Measurements from ENCODE around the gene ERCC5.

Gene ERCC5

DNA sequence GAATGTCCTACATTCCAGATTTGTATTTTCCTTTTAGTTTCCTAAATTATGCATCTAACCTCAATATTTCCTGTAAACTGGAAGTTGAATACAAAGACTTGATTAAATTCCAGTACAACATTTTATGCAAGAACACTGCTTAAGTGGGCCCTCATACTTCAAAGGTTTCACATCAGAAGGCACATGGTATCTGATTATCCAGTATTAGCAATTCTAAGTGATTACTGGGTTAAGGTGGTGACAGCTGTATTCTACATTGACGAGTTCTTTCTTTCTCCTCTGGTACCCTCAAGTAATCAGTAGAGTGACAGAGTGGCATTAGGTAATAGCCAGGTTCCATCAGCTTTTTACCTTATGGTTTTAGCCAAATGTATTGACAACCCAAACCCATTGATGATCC, 28.6 kb upstream of the ERCC5 start:
- no peak overlapping the region for H3K14ac ChIP-seq (ENCODE audit: low read length in 2 of 2)
- H3K36me3 ChIP-seq (ENCODE audit: control insufficient read depth in 1 of 2, insufficient read depth in 2 of 2, low read depth in 1 of 2, low read length in 2 of 2): peaks cover 3 to 58% of the 10 kb centered on the region in 2 experiments
- peak overlapping the region; percentile 62 for H2BK5ac ChIP-seq (ENCODE audit: low read depth, low read length, poor library complexity, severe bottlenecking)
- no peak overlapping the region for H2BK120ac ChIP-seq (ENCODE audit: low read depth, low read length)
- H3K79me1 ChIP-seq (replicated peaks; ENCODE audit: low read length, poor library complexity, severe bottlenecking): peaks cover 6% of the 10 kb centered on the region
- H3K27me3 ChIP-seq (ENCODE audit: control insufficient read depth in 1 of 2, insufficient read depth in 1 of 2, low read length in 2 of 2): no peaks in the 10 kb centered on the region
- 100% methylated on average over 1 of the region's 1 CpG for WGBS
- peaks cover 11% of the 10 kb centered on the region for H3K4me1 ChIP-seq (ENCODE audit: control insufficient read depth, insufficient read depth, low read depth, low read length)
- H2BK12ac ChIP-seq (ENCODE audit: low read length in 2 of 2): no peak overlapping the region
- no peak overlapping the region for H3K4me3 ChIP-seq (ENCODE audit: insufficient read depth in 1 of 2, low read depth in 1 of 2, low read length in 2 of 2)
- no peak overlapping the region for H4K91ac ChIP-seq (ENCODE audit: low read length)
- no peak overlapping the region for H3K9ac ChIP-seq (ENCODE audit: low read length)
- DNase-seq: no peak
- H3K9me3 ChIP-seq (ENCODE audit: control insufficient read depth, low read length): no peaks in the 10 kb centered on the region
- no peak overlapping the region for H2BK15ac ChIP-seq (ENCODE audit: low read depth, poor library complexity, severe bottlenecking)
- H2AK5ac ChIP-seq (ENCODE audit: low read length, severe bottlenecking): peak overlapping the region; percentile 83
- no peak overlapping the region for H3K4ac ChIP-seq (ENCODE audit: low read depth in 1 of 2, low read length in 2 of 2)
- peak overlapping the region; percentile 100 for H3K27ac ChIP-seq (ENCODE audit: low read length, poor library complexity, severe bottlenecking)
- H4K8ac ChIP-seq (ENCODE audit: low read length): no peak overlapping the region
- H2AFZ ChIP-seq (ENCODE audit: low read depth, low read length): no peak overlapping the region
- no peak overlapping the region for H3K4me2 ChIP-seq (ENCODE audit: low read length, poor library complexity, severe bottlenecking)
- no peak overlapping the region for H3K23ac ChIP-seq (ENCODE audit: low read length in 2 of 2)
- H3K18ac ChIP-seq (ENCODE audit: low read depth in 1 of 2, low read length in 2 of 2): no peak overlapping the region

DNA sequence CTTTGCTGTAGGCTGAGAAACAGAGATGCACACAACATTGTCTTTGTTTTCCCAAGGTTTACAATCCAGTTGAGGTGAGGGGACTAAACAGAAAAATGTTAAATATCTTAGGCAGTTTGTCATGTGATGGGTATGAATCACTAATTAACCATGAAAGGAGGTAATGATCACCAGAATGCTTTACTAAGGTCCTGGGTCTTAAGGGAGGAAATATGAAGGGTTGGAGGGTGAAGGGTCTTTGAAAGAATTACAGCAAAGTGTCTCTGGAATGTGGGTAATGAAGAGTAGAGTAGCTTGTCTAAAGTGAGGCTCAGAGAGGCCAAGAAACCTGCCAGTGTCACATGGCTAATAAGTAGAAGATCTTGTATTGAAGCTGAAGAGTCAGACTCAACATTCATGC, 27.9 kb upstream of the ERCC5 start:
- no peak overlapping the region for H3K9ac ChIP-seq (ENCODE audit: low read length)
- no peaks in the 10 kb centered on the region for H3K27me3 ChIP-seq (ENCODE audit: control insufficient read depth in 1 of 2, insufficient read depth in 1 of 2, low read length in 2 of 2)
- H3K27ac ChIP-seq (ENCODE audit: low read length, poor library complexity, severe bottlenecking): peak overlapping the region; percentile 100

DNA sequence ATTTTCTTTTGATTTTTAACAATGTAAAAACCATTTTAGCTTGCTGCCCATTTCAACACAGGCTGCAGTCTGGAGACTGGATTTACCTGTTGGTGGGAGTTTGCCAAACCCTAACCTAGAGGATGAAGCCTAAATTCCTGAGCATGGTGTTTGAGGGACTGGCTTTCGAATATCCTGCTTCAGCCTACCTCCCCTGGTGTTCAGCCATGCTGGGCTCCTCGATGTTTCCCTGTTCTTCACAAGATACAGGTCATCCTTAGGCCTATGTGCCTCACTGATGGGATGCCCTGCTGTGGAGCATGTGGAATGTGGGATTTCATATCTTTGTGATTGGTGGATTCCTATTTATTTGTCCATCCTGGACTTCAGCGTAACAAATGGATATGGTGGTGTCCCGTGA, 20.4 kb upstream of the ERCC5 start:
- H3K27ac ChIP-seq (ENCODE audit: low read length, poor library complexity, severe bottlenecking): peak overlapping the region; percentile 97
- peaks cover 4% of the 10 kb centered on the region for H3K4me1 ChIP-seq (ENCODE audit: control insufficient read depth, insufficient read depth, low read depth, low read length)
- H4K91ac ChIP-seq (ENCODE audit: low read length): peak overlapping the region; percentile 78
- H3K4me2 ChIP-seq (ENCODE audit: low read length, poor library complexity, severe bottlenecking): no peak overlapping the region
- H2BK15ac ChIP-seq (ENCODE audit: low read depth, poor library complexity, severe bottlenecking): no peak overlapping the region
- no peak overlapping the region for H2BK120ac ChIP-seq (ENCODE audit: low read depth, low read length)
- H3K18ac ChIP-seq (ENCODE audit: low read depth in 1 of 2, low read length in 2 of 2): peak overlapping the region; percentile 14 to 82
- H3K9me3 ChIP-seq (ENCODE audit: control insufficient read depth, low read length): no peaks in the 10 kb centered on the region
- no peak for DNase-seq
- peak overlapping the region; percentile 35 for H3K9ac ChIP-seq (ENCODE audit: low read length)
- H2BK12ac ChIP-seq (ENCODE audit: low read length in 2 of 2): peak overlapping the region in 1 of 2 experiments; percentile 84
- peak overlapping the region; percentile 92 for H2BK5ac ChIP-seq (ENCODE audit: low read depth, low read length, poor library complexity, severe bottlenecking)
- peak overlapping the region; percentile 98 for H2AK5ac ChIP-seq (ENCODE audit: low read length, severe bottlenecking)
- peaks cover 26% of the 10 kb centered on the region for H3K79me1 ChIP-seq (replicated peaks; ENCODE audit: low read length, poor library complexity, severe bottlenecking)
- no peak overlapping the region for H3K23ac ChIP-seq (ENCODE audit: low read length in 2 of 2)
- H3K27me3 ChIP-seq (ENCODE audit: control insufficient read depth in 1 of 2, insufficient read depth in 1 of 2, low read length in 2 of 2): no peaks in the 10 kb centered on the region
- WGBS: 98% methylated on average over 4 of the region's 4 CpGs
- H2AFZ ChIP-seq (ENCODE audit: low read depth, low read length): no peak overlapping the region
- peak overlapping the region in 1 of 2 experiments; percentile 54 for H3K4ac ChIP-seq (ENCODE audit: low read depth in 1 of 2, low read length in 2 of 2)
- peaks cover 15 to 62% of the 10 kb centered on the region in 2 experiments for H3K36me3 ChIP-seq (ENCODE audit: control insufficient read depth in 1 of 2, insufficient read depth in 2 of 2, low read depth in 1 of 2, low read length in 2 of 2)
- peak overlapping the region; percentile 65 for H4K8ac ChIP-seq (ENCODE audit: low read length)
- peak overlapping the region in 1 of 2 experiments; percentile 74 for H3K4me3 ChIP-seq (ENCODE audit: insufficient read depth in 1 of 2, low read depth in 1 of 2, low read length in 2 of 2)
- H3K14ac ChIP-seq (ENCODE audit: low read length in 2 of 2): no peak overlapping the region

More for the DNA sequence above, 27.9 kb upstream of the ERCC5 start:
- Histone ChIP-seq H3K23ac (ENCODE audit: low read length in 2 of 2) (no peak overlapping the region), H4K91ac (ENCODE audit: low read length) (no peak overlapping the region), H2BK5ac (ENCODE audit: low read depth, low read length, poor library complexity, severe bottlenecking) (no peak overlapping the region), H3K36me3 (ENCODE audit: control insufficient read depth in 1 of 2, insufficient read depth in 2 of 2, low read depth in 1 of 2, low read length in 2 of 2) (peaks cover 6 to 65% of the 10 kb centered on the region in 2 experiments), H3K79me1 (replicated peaks; ENCODE audit: low read length, poor library complexity, severe bottlenecking) (peaks cover 10% of the 10 kb centered on the region), H2AFZ (ENCODE audit: low read depth, low read length) (no peak overlapping the region), H3K14ac (ENCODE audit: low read length in 2 of 2) (no peak overlapping the region), H3K4me1 (ENCODE audit: control insufficient read depth, insufficient read depth, low read depth, low read length) (peaks cover 11% of the 10 kb centered on the region), H3K4me2 (ENCODE audit: low read length, poor library complexity, severe bottlenecking) (no peak overlapping the region), H2BK12ac (ENCODE audit: low read length in 2 of 2) (no peak overlapping the region), H3K18ac (ENCODE audit: low read depth in 1 of 2, low read length in 2 of 2) (no peak overlapping the region), H3K4ac (ENCODE audit: low read depth in 1 of 2, low read length in 2 of 2) (no peak overlapping the region), H4K8ac (ENCODE audit: low read length) (no peak overlapping the region), H3K9me3 (ENCODE audit: control insufficient read depth, low read length) (no peaks in the 10 kb centered on the region), H2BK15ac (ENCODE audit: low read depth, poor library complexity, severe bottlenecking) (no peak overlapping the region), H2AK5ac (ENCODE audit: low read length, severe bottlenecking) (no peak overlapping the region), H2BK120ac (ENCODE audit: low read depth, low read length) (no peak overlapping the region), H3K4me3 (ENCODE audit: insufficient read depth in 1 of 2, low read depth in 1 of 2, low read length in 2 of 2) (no peak overlapping the region)
- DNase-seq: no peak

DNA sequence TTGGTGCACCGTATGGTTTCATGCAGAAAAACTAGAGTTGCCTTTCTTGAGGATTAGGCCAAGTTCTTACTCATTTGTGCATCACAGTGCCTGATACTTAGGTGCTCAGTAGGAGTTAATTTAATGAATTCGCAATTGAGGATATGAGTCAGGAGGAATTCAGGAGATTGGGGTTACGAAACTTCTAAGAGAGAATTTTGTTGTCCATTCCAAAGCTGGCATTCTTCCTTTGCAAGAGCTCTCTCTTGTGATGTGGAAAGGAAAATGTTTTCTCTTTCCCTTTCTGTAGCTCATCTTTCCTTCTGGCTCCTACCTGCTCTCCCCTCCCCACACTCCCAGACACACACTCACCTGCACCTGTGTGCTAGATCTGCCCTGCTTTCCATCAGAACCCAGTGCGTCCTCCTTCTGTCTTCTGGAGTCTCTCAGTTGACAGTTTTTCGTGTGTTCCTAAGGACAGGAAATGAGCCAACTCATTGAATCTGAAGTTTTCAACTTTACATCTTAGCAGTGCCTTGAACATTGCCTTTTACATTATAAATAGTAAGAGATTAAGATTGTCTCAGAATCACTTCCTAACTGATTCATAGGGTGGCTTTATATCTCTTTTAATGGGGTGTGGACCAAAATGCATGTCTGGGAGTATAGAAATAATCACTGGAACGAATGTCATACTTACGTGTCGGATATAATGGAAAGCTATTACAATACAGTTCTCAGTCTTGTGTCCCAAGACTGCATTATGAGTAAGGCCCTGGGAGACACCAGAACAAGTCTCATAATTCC, 19.7 kb upstream of the ERCC5 start:
- H3K9ac ChIP-seq (ENCODE audit: low read length): peak overlapping the region; percentile 87

More for the DNA sequence above, 19.7 kb upstream of the ERCC5 start:
- peaks cover 6% of the 10 kb centered on the region for H3K4me1 ChIP-seq (ENCODE audit: control insufficient read depth, insufficient read depth, low read depth, low read length)
- H2BK120ac ChIP-seq (ENCODE audit: low read depth, low read length): no peak overlapping the region
- peak overlapping the region; percentile 97 for H3K27ac ChIP-seq (ENCODE audit: low read length, poor library complexity, severe bottlenecking)
- H4K8ac ChIP-seq (ENCODE audit: low read length): no peak overlapping the region
- H3K14ac ChIP-seq (ENCODE audit: low read length in 2 of 2): no peak overlapping the region
- no peak overlapping the region for H2BK15ac ChIP-seq (ENCODE audit: low read depth, poor library complexity, severe bottlenecking)
- peak overlapping the region; percentile 98 for H2AK5ac ChIP-seq (ENCODE audit: low read length, severe bottlenecking)
- H3K18ac ChIP-seq (ENCODE audit: low read depth in 1 of 2, low read length in 2 of 2): peak overlapping the region in 1 of 2 experiments; percentile 26
- no peak overlapping the region for H4K91ac ChIP-seq (ENCODE audit: low read length)
- H3K36me3 ChIP-seq (ENCODE audit: control insufficient read depth in 1 of 2, insufficient read depth in 2 of 2, low read depth in 1 of 2, low read length in 2 of 2): peaks cover 15 to 57% of the 10 kb centered on the region in 2 experiments
- WGBS: 17% methylated on average over 7 of the region's 8 CpGs
- no peak overlapping the region for H3K4me2 ChIP-seq (ENCODE audit: low read length, poor library complexity, severe bottlenecking)
- peaks cover 26% of the 10 kb centered on the region for H3K79me1 ChIP-seq (replicated peaks; ENCODE audit: low read length, poor library complexity, severe bottlenecking)
- H3K23ac ChIP-seq (ENCODE audit: low read length in 2 of 2): no peak overlapping the region
- no peaks in the 10 kb centered on the region for H3K27me3 ChIP-seq (ENCODE audit: control insufficient read depth in 1 of 2, insufficient read depth in 1 of 2, low read length in 2 of 2)
- peak overlapping the region in 1 of 2 experiments; percentile 8 for H2BK12ac ChIP-seq (ENCODE audit: low read length in 2 of 2)
- peak; percentile 84 for DNase-seq
- no peak overlapping the region for H2BK5ac ChIP-seq (ENCODE audit: low read depth, low read length, poor library complexity, severe bottlenecking)
- peak overlapping the region in 1 of 2 experiments; percentile 74 for H3K4me3 ChIP-seq (ENCODE audit: insufficient read depth in 1 of 2, low read depth in 1 of 2, low read length in 2 of 2)
- no peak overlapping the region for H2AFZ ChIP-seq (ENCODE audit: low read depth, low read length)
- no peaks in the 10 kb centered on the region for H3K9me3 ChIP-seq (ENCODE audit: control insufficient read depth, low read length)
- no peak overlapping the region for H3K4ac ChIP-seq (ENCODE audit: low read depth in 1 of 2, low read length in 2 of 2)

Data from mesenchymal stem cell (in vitro differentiated cells and primary cell).